ENCODE measurements around the gene DNAH1. TPM values are rescaled to one million over a fixed set of nuclear protein-coding genes. Genes with fewer than 3 reads are reported as not detected.
A peak's percentile ranks its signal among the peaks of the same experiment; 100 is the strongest.
"Not testable (repeated sequence)": the region's sequence is repeated elsewhere in the genome, so short reads cannot be mapped to it uniquely, and the experiment has no call there.

Gene DNAH1
- 10 to 100 TPM; 21.0 to 35.8 (median 27.1) TPM for total RNA-seq
- polyA plus RNA-seq = 10 to 100 TPM in 1 of 3 donors, 1 to 10 TPM in 2; 4.9 to 10.1 (median 9.7) TPM
- long read RNA-seq, donor 1 = 0 reads
- long read RNA-seq, donor 2 = 0 reads

DNA sequence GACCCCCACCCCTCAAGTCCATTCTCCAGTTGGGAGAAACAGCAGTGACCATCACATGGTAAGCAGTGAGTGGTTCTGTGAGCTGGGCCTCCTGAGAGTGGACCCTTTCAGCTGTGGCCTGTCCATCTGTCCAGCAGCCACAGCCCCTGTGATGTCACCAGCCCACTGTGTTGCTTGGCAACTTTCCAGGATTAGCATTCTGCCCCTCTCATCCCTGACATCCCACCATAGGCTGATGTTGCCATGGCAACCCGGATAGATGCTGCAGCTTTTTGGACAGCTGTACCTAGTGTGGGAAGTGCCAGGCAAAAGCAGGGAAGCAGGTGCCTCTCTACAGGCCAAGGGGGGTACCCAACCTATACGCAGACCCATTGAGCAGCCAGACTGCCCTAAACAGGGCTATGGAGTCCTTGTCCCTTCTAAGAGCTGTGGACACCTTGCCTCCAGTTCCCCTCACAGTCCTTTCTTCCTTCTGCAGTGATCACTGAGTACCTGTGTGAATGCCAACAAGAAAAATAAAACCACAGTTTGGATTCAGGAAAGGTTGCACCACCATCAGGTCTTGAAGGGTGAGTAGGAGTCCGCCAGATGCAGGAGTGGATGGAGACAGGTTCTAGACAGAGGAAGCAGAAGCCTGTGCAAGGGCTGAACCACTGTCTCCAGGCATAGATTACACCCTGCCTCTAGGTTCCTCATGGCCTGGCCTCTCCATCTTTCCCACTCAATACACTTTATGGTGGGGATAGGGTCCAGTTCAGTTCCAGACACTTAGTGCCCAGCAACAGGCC lies at the start of gene DNAH1:
DNAH1 (plus strand) TSS at position 343 of the 788 bp plus-strand sequence. CDS start 6,124 bp downstream, outside the sequence.
- Histone ChIP-seq H3K27me3 (replicated peaks in 1 of 7) (no peaks in the 10 kb centered on the region), H3K4me3 (peak within 1 kb of the TSS in 3 of 8 donors; percentile 23 to 51 (median 38)), H3K4me1 (peaks cover 22 to 50% (median 32%) of the 10 kb centered on the region in 6 donors), H3K9me3 (no peaks in the 10 kb centered on the region), H3K36me3 (peaks cover 0 to 12% (median 0%) of the 10 kb centered on the region in 6 donors), H3K27ac (peak within 1 kb of the TSS in 3 of 8 donors; percentile 20 to 50 (median 22))
- intact Hi-C loops (cut with DNase I; ENCODE audit: low total_unique reads) = no loop called here
- no peak for DNase-seq
- TF ChIP-seq, protein P1, sequence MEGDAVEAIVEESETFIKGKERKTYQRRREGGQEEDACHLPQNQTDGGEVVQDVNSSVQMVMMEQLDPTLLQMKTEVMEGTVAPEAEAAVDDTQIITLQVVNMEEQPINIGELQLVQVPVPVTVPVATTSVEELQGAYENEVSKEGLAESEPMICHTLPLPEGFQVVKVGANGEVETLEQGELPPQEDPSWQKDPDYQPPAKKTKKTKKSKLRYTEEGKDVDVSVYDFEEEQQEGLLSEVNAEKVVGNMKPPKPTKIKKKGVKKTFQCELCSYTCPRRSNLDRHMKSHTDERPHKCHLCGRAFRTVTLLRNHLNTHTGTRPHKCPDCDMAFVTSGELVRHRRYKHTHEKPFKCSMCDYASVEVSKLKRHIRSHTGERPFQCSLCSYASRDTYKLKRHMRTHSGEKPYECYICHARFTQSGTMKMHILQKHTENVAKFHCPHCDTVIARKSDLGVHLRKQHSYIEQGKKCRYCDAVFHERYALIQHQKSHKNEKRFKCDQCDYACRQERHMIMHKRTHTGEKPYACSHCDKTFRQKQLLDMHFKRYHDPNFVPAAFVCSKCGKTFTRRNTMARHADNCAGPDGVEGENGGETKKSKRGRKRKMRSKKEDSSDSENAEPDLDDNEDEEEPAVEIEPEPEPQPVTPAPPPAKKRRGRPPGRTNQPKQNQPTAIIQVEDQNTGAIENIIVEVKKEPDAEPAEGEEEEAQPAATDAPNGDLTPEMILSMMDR (IDR thresholded peaks at IDR 0.05 in 8 of 11, conservative IDR thresholded peaks at IDR 0.05 in 3 of 11) = no peak
- TF ChIP-seq POLR2AphosphoS5 (IDR thresholded peaks at IDR 0.05) (no peak), POLR2A (IDR thresholded peaks at IDR 0.05) (no peak)
- 75 to 97% (median 91%) methylated on average over 3 of the region's 3 CpGs for WGBS, 5 donors

DNA sequence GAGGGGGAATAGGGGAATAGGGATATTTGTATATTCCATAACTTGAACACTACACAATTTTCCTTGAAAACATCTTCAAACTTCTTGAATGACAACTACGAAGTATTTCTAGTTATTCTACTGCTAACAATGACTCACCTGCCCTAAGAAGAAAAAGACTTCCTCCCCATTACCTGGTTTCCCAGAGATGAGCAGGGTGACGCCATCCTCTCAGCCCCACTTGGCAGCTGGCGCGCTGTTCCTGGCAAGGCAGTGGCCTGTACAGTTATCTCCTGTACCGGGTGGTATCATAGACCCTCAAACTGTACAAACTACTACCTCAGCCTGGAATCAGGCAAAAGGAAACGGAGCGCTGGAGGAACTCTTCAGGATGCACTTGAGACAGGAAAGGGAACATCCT lies 48.1 kb upstream of the DNAH1 start:
- WGBS, 5 donors = 74 to 88% (median 84%) methylated on average over 7 of the region's 7 CpGs
- Histone ChIP-seq H3K27ac (peak overlapping the region in 2 of 8 donors; percentile 99), H3K4me1 (peaks cover 50 to 86% (median 69%) of the 10 kb centered on the region in 6 donors), H3K4me3 (no peak overlapping the region), H3K36me3 (peaks cover 4 to 92% (median 71%) of the 10 kb centered on the region in 6 donors), H3K27me3 (replicated peaks in 1 of 7) (no peaks in the 10 kb centered on the region), H3K9me3 (no peaks in the 10 kb centered on the region)
- TF ChIP-seq, protein P1 (IDR thresholded peaks at IDR 0.05 in 8 of 11, conservative IDR thresholded peaks at IDR 0.05 in 3 of 11) = no peak
- no peak for TF ChIP-seq POLR2AphosphoS5 (IDR thresholded peaks at IDR 0.05)
- no peak for TF ChIP-seq POLR2A (IDR thresholded peaks at IDR 0.05)
- intact Hi-C loops (cut with DNase I; ENCODE audit: low total_unique reads) = no loop called here
- DNase-seq = no peak

DNA sequence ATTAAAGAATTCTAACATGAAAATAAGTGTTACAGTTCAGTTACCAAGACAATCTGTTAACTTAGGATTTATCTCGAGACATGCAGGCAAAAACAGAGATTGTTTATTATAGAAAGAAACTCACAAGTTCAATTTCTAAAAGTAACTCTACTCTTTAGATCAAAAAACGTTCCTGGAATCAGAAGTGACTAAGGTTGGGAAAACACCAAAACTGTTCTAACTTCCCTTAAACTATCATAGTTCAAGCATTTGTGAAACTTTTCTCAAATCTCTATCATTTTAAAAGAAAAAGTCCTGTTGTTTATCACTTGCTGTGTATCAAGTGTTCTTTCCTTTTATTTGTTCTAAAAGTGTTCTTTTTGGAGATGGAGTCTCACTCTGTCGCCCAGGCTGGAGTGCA lies 46.3 kb upstream of the DNAH1 start:
- Histone ChIP-seq H3K4me1 (peaks cover 62 to 86% (median 75%) of the 10 kb centered on the region in 6 donors), H3K4me3 (peak overlapping the region in 1 of 8 donors; percentile 53), H3K9me3 (no peaks in the 10 kb centered on the region), H3K27me3 (replicated peaks in 1 of 7) (no peaks in the 10 kb centered on the region), H3K36me3 (peaks cover 4 to 91% (median 58%) of the 10 kb centered on the region in 6 donors), H3K27ac (peak overlapping the region; percentile 52 to 99 (median 76))
- no peak for DNase-seq
- intact Hi-C loops (cut with DNase I; ENCODE audit: low total_unique reads) = no loop called here
- TF ChIP-seq POLR2AphosphoS5 (IDR thresholded peaks at IDR 0.05) = no peak
- WGBS, 5 donors = 36 to 66% (median 45%) methylated on average over 3 of the region's 3 CpGs

DNA sequence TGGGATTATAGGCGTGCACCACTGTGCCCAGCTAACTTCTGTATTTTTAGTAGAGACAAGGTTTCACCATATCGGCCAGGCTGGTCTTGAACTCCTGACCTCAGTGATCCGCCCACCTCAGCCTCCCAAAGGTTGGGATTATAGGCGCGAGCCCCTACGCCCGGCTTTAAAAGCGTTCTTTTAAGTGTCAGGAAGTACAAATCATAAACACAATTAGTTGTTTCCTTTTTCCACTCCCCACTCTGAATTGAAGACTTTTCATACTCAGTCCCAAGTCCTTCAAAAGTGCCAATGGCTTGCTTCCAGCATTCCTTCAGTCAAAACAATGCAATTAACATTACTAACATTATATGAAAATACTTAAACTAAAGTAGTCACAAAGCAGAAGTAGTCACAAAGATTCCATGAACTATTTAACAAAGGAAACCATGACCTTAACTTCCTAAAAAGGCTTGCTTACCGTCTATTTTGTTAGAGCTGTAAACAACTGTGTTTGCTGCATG lies 45.8 kb upstream of the DNAH1 start:
- H3K9me3 ChIP-seq = no peaks in the 10 kb centered on the region
- H3K4me1 ChIP-seq = peaks cover 66 to 88% (median 78%) of the 10 kb centered on the region in 6 donors
- no peaks in the 10 kb centered on the region for H3K27me3 ChIP-seq (replicated peaks in 1 of 7)
- peak overlapping the region; percentile 52 to 99 (median 76) for H3K27ac ChIP-seq
- 15 to 25% (median 18%) methylated on average over 9 of the region's 9 CpGs for whole genome bisulfite sequencing, 5 donors
- intact Hi-C loops (cut with DNase I; ENCODE audit: low total_unique reads) = no loop called here
- peaks cover 4 to 91% (median 55%) of the 10 kb centered on the region in 6 donors for H3K36me3 ChIP-seq
- DNase-seq = peak; percentile 79
- TF ChIP-seq POLR2A (IDR thresholded peaks at IDR 0.05) = no peak
- TF ChIP-seq POLR2AphosphoS5 (IDR thresholded peaks at IDR 0.05) = peak in 2 of 3 donors; percentile 39 to 42
- H3K4me3 ChIP-seq = peak overlapping the region in 1 of 8 donors; percentile 53

DNA sequence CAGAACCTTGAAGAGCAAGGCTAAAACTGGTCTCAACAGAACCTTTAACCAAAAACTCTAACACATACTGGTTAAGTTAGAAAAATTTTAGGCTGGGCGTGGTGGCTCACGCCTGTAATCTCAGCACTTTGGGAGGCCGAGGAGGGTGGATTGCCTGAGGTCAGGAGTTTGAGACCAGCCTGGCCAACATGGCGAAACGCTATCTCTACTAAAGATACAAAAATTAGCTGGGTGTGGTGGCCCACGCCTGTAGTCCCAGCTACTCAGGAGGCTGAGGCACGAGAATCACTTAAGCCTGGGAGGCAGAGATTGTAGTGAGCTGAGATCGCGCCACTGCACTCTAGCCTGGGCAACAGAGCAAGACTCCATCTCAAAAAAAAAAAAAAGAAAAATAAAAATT lies 43.9 kb upstream of the DNAH1 start:
- H3K27me3 ChIP-seq (replicated peaks in 1 of 7); H3K9me3 ChIP-seq; intact Hi-C loops (cut with DNase I; ENCODE audit: low total_unique reads); DNase-seq: not testable (repeated sequence)
- 87 to 96% (median 91%) methylated on average over 9 of the region's 9 CpGs for WGBS, 5 donors
- H3K4me1 ChIP-seq = peaks cover 85 to 100% (median 96%) of the 10 kb centered on the region in 6 donors
- H3K27ac ChIP-seq = peak overlapping the region; percentile 20 to 99 (median 76)
- H3K4me3 ChIP-seq = peak overlapping the region in 3 of 8 donors; percentile 0 to 53 (median 2)
- peaks cover 0 to 79% (median 38%) of the 10 kb centered on the region in 6 donors for H3K36me3 ChIP-seq
